ENCODE results near the gene CSPG4. TPM values are rescaled to one million over a fixed set of nuclear protein-coding genes. Genes with fewer than 3 reads are reported as not detected.
A peak's percentile ranks its signal among the peaks of the same experiment; 100 is the strongest.
"Not testable (repeated sequence)": the region's sequence is repeated elsewhere in the genome, so short reads cannot be mapped to it uniquely, and the experiment has no call there.

Gene CSPG4
- total RNA-seq, 1 experiment from 2014 or later, result 0.20 TPM

GRCh38 chr15:75760704-75761435 is 48.2 kb upstream of the CSPG4 start:
- CTCF ChIA-PET, result no interaction called here
- DNase-seq, result no peak
- Mint-ChIP-seq H3K27me3 (ENCODE audit: insufficient read depth, unreplicated experiment) (no peaks in the 10 kb centered on the region), H3K4me3 (ENCODE audit: unreplicated experiment) (no peak overlapping the region), H3K9me3 (ENCODE audit: unreplicated experiment) (no peaks in the 10 kb centered on the region), H3K4me1 (ENCODE audit: low read depth, unreplicated experiment) (peaks cover 6% of the 10 kb centered on the region), H3K36me3 (ENCODE audit: insufficient read depth, unreplicated experiment) (peaks cover 4% of the 10 kb centered on the region), H3K27ac (ENCODE audit: unreplicated experiment) (no peak overlapping the region)
- Histone ChIP-seq H3K27me3 (replicated peaks; ENCODE audit: control insufficient read depth, insufficient read depth, low read length) (no peaks in the 10 kb centered on the region), H3K9me3 (no peaks in the 10 kb centered on the region), H3K4me1 (peaks cover 8% of the 10 kb centered on the region; the same call in 1 of the 2 replicates), H3K36me3 (ENCODE audit: control insufficient read depth, insufficient read depth, low read length) (no peaks in the 10 kb centered on the region), H3K4me3 (ENCODE audit: low read depth, low read length) (no peak overlapping the region)
- no TSS peak for BruUV-seq (replicated peaks)
- POLR2A ChIA-PET, result no interaction called here
- no peak for TF ChIP-seq CTCF (IDR thresholded peaks at IDR 0.05; ENCODE audit: insufficient read depth in 1 of 2, low read depth in 1 of 2, low read length in 1 of 2, severe bottlenecking in 1 of 2, unreplicated experiment in 1 of 2)
- intact Hi-C loops (cut with micrococcal nuclease; ENCODE audit: unreplicated experiment), result no loop called here

GRCh38 chr15:75760131-75760520 is 47.5 kb upstream of the CSPG4 start:
- H3K27ac Mint-ChIP-seq (ENCODE audit: unreplicated experiment); intact Hi-C loops (cut with micrococcal nuclease; ENCODE audit: unreplicated experiment); H3K4me1 Mint-ChIP-seq (ENCODE audit: low read depth, unreplicated experiment); CTCF ChIA-PET; H3K4me3 ChIP-seq (ENCODE audit: low read depth, low read length); H3K4me1 ChIP-seq; H3K9me3 ChIP-seq; H3K27me3 ChIP-seq (replicated peaks; ENCODE audit: control insufficient read depth, insufficient read depth, low read length); H3K36me3 Mint-ChIP-seq (ENCODE audit: insufficient read depth, unreplicated experiment); H3K9me3 Mint-ChIP-seq (ENCODE audit: unreplicated experiment); H3K4me3 Mint-ChIP-seq (ENCODE audit: unreplicated experiment); H3K36me3 ChIP-seq (ENCODE audit: control insufficient read depth, insufficient read depth, low read length); BruUV-seq (replicated peaks); H3K27me3 Mint-ChIP-seq (ENCODE audit: insufficient read depth, unreplicated experiment); DNase-seq; POLR2A ChIA-PET: not testable (repeated sequence)

GRCh38 chr15:75759416-75760130 is 46.9 kb upstream of the CSPG4 start:
- Histone ChIP-seq H3K9me3 (no peaks in the 10 kb centered on the region), H3K36me3 (ENCODE audit: control insufficient read depth, insufficient read depth, low read length) (no peaks in the 10 kb centered on the region), H3K4me3 (ENCODE audit: low read depth, low read length) (no peak overlapping the region), H3K27me3 (replicated peaks; ENCODE audit: control insufficient read depth, insufficient read depth, low read length) (no peaks in the 10 kb centered on the region), H3K4me1 (peaks cover 8% of the 10 kb centered on the region; the same call in 1 of the 2 replicates)
- Mint-ChIP-seq H3K4me1 (ENCODE audit: low read depth, unreplicated experiment) (peaks cover 6% of the 10 kb centered on the region), H3K4me3 (ENCODE audit: unreplicated experiment) (peak overlapping the region; percentile 96), H3K27ac (ENCODE audit: unreplicated experiment) (peak overlapping the region; percentile 97), H3K9me3 (ENCODE audit: unreplicated experiment) (no peaks in the 10 kb centered on the region), H3K36me3 (ENCODE audit: insufficient read depth, unreplicated experiment) (peaks cover 4% of the 10 kb centered on the region), H3K27me3 (ENCODE audit: insufficient read depth, unreplicated experiment) (no peaks in the 10 kb centered on the region)
- intact Hi-C loops (cut with micrococcal nuclease; ENCODE audit: unreplicated experiment), result loop anchor here (5.0 kb wide), 1 partner anchor 43 kb away; no protein-coding TSS in a partner anchor
- CTCF ChIA-PET, result no interaction called here
- no TSS peak for BruUV-seq (replicated peaks)
- POLR2A ChIA-PET, result no interaction called here
- TF ChIP-seq CTCF (IDR thresholded peaks at IDR 0.05; ENCODE audit: insufficient read depth in 1 of 2, low read depth in 1 of 2, low read length in 1 of 2, severe bottlenecking in 1 of 2, unreplicated experiment in 1 of 2), result no peak
- no peak for DNase-seq
